Loucy (cell line): ENCODE data around the gene OGG1.

ENCODE experiments used
- EZH2phosphoT487 ChIP-seq: fragments of 200-600 bp; IDR thresholded peaks from 2 replicates; pipeline ENCODE4 v1.6.1; 2018; ENCODE audit warnings: antibody characterized with exemption, mild to moderate bottlenecking, moderate library complexity, borderline replicate concordance
- TF ChIP-seq, protein P1 (sequence below): fragments of 200-600 bp; sonication (generic); conservative IDR thresholded peaks from 2 replicates; pipeline ENCODE4 v1.5.1; 2014; ENCODE audit warnings: mild to moderate bottlenecking, antibody characterized with exemption, low read length

GRCh38 chr3:9721700-9722060 is 28.1 kb upstream of the OGG1 start:
- TF ChIP-seq, protein P1, sequence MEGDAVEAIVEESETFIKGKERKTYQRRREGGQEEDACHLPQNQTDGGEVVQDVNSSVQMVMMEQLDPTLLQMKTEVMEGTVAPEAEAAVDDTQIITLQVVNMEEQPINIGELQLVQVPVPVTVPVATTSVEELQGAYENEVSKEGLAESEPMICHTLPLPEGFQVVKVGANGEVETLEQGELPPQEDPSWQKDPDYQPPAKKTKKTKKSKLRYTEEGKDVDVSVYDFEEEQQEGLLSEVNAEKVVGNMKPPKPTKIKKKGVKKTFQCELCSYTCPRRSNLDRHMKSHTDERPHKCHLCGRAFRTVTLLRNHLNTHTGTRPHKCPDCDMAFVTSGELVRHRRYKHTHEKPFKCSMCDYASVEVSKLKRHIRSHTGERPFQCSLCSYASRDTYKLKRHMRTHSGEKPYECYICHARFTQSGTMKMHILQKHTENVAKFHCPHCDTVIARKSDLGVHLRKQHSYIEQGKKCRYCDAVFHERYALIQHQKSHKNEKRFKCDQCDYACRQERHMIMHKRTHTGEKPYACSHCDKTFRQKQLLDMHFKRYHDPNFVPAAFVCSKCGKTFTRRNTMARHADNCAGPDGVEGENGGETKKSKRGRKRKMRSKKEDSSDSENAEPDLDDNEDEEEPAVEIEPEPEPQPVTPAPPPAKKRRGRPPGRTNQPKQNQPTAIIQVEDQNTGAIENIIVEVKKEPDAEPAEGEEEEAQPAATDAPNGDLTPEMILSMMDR, result no peak
- no peak for TF ChIP-seq EZH2phosphoT487
